Globus pallidus (tissue), 1 donor: ENCODE measurements around the gene RIBC1.
"Not testable (repeated sequence)": the region's sequence is repeated elsewhere in the genome, so short reads cannot be mapped to it uniquely, and the experiment has no call there.

Experiments
- DNase-seq: peaks from one replicate; pipeline ENCODE4 v3.0.0-alpha.2; 2015; ENCODE audit warnings: low spot score

Gene RIBC1

GRCh38 chrX:53435997-53436396 lies 13.3 kb downstream of the RIBC1 start:
- DNase-seq = no peak

GRCh38 chrX:53437206-53437605 lies 14.5 kb downstream of the RIBC1 start:
- DNase-seq = no peak

- no peak for DNase-seq
Observed at GRCh38 chrX:53438174-53438831, 15.6 kb downstream of the RIBC1 start.

- no peak for DNase-seq
Observed at GRCh38 chrX:53438832-53439230, 16.2 kb downstream of the RIBC1 start.

GRCh38 chrX:53440101-53440500 lies 17.4 kb downstream of the RIBC1 start:
- no peak for DNase-seq

- no peak for DNase-seq
Observed at GRCh38 chrX:53440621-53441517, 18.2 kb downstream of the RIBC1 start.

- DNase-seq = peak; percentile 50
Observed at GRCh38 chrX:53441531-53442321, 19.1 kb downstream of the RIBC1 start.

GRCh38 chrX:53442322-53442631 lies 19.6 kb downstream of the RIBC1 start:
- DNase-seq = no peak

GRCh38 chrX:53445977-53446376 lies 23.3 kb downstream of the RIBC1 start:
- DNase-seq = no peak

- no peak for DNase-seq
Observed at GRCh38 chrX:53447441-53447840, 24.8 kb downstream of the RIBC1 start.

- DNase-seq = no peak
Observed at GRCh38 chrX:53449632-53450031, 27.0 kb downstream of the RIBC1 start.

- no peak for DNase-seq
Observed at GRCh38 chrX:53452812-53453211, 30.1 kb downstream of the RIBC1 start.

- no peak for DNase-seq
Observed at GRCh38 chrX:53456254-53456653, 33.6 kb downstream of the RIBC1 start.

GRCh38 chrX:53458082-53458481 lies 35.4 kb downstream of the RIBC1 start:
- no peak for DNase-seq

GRCh38 chrX:53468659-53469058 lies 46.0 kb downstream of the RIBC1 start:
- DNase-seq = not testable (repeated sequence)

- no peak for DNase-seq
Observed at GRCh38 chrX:53471346-53471745, 48.7 kb downstream of the RIBC1 start.

- no peak for DNase-seq
Observed at GRCh38 chrX:53474707-53475106, 52.0 kb downstream of the RIBC1 start.

GRCh38 chrX:53476371-53476770 lies 53.7 kb downstream of the RIBC1 start:
- no peak for DNase-seq

GRCh38 chrX:53479301-53479700 lies 56.6 kb downstream of the RIBC1 start:
- DNase-seq = no peak
